Measurements from ENCODE around the gene CHCT1. TPM values are rescaled to one million over a fixed set of nuclear protein-coding genes. Genes with fewer than 3 reads are reported as not detected.

CHCT1 gene
- polyA plus RNA-seq, 3 donors = 0.29 to 0.30 TPM; not detected in 1

DNA sequence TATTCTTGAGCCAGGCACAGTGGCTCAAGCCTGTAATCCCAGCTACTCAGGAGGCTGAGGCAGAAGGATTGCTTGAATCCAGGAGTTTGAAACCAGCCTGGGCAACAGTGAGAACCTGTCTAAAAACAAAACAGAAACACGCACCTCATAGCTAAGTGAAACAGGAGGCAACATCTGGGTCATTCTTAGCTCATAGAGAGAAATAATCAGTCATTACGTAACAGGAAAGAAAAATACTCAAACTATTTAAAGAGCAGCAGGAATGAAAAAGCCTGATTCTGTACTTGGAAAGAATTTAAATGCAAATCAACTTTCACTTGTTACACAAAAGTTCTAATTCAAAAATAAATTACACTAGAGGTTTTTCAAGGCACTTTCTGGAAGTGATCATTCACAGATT, 17.2 kb downstream of the CHCT1 start:
- DNase-seq (ENCODE audit: low read depth in 3 of 3, low spot score in 2 of 3) = no peak

DNA sequence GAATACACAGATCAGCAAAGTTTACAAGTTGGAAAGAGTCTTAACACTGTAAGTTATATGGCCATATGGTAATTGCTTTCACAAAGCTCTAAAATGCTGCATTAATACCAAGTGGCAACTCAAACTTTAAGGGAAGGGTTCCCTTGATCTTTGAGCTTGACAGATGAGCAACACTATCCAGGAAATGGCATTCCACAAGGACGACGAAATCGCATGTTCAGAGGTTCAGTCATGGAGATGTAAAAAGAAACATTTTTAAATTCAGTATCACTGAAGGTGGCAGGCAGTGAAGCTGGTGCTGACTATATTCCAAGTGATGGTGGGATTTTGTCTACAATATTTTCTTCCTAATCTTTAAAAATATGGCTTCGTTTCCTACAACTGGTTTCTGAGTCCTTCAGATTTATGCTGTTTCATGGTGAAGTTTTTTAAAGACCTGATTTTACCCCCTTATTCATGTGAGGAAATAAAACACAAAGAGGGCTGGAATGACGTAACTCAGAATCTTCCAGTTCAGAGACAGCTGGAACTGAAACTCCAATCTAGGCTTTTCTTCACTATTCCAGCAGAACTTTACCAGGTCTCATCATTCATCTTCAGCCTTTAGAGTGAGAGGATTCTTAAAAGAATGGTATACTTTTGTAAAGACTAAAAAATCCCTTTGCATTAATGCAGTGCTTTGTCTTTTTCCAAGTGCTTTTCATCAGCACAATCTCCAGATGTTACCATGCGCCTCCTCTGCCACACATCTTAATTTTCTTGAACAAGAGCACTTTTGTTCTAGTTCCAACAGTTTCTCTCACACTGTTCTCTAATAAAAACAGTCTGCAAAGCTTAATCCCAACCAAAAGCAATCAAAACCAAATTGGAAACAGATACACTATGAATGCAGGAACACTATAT, 20.2 kb downstream of the CHCT1 start:
- no peak for DNase-seq (ENCODE audit: low read depth in 3 of 3, low spot score in 2 of 3)

DNA sequence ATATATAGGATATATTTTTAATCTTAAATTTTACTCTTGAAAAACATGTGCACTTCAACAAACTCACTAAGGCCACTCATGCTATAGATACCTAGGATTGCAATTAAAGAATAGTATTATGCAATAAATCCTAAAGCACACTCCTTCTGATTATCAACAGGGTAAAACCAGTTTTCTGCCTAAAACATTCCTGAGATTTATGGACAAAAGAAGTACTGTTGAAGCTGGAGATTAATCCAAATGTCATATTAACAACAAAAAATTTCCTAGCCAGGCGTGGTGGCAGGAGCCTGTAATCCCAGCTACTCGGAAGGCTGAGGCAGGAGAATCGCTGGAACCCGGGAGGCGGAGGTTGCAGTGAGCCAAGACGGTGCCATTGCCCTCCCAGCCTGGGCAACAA, 21.4 kb downstream of the CHCT1 start:
- no peak for DNase-seq (ENCODE audit: low read depth in 3 of 3, low spot score in 2 of 3)

DNA sequence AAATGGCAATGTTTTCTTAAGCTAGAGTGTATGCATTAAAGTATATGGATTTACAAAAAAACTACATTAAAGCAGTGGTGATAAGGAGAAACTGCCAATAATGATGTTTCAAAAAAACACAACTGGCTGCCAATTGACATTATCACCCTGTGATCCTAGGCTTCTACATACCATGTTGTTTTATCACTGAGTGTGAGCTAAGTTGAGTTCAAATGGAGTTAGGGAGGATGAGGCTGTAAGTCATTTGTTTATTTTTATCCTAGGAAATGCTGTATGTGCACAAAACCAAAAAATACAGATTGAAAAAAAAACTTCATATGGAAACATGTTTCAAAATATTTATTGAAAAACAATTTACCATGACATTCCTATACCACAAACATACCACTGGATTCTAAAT, 22.9 kb downstream of the CHCT1 start:
- DNase-seq (ENCODE audit: low read depth in 3 of 3, low spot score in 2 of 3) = no peak

DNA sequence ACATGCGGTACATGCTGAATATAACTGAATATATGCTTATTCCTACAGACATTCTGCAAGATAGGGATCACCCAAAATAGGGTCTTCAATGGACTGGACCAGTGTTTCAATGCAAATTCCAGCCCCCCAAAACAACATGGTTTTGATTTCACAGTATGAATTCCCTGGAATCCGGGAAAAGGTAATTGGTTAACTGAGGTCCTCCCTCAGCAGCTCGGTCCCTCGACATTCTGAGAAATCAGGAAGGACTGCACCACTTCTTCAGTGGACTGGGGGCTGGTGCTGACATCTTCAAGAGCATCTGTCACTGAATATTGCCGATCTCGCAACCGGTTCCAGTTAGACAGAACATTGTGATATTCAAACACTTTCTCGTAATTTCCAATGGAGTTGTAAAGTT, 25.1 kb downstream of the CHCT1 start:
- no peak for DNase-seq (ENCODE audit: low read depth in 3 of 3, low spot score in 2 of 3)

DNA sequence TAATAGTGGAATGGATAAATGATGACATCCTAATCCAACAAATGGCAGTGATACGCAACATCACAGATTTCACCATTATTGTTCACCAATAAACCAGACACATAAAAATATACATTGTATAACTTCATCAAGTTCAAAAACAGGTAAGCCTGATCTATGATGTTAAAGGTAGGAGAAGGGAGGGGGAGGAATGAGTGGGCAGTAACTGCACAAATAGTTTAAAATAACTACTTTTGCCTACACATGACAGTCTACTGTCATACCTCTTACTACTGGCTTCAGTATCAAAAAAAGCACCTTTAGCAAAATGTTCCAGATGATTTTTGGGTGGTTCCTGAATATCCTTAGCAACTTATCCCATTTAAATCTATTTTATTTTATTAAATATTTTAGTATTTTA, 28.8 kb downstream of the CHCT1 start:
- DNase-seq (ENCODE audit: low read depth in 3 of 3, low spot score in 2 of 3) = no peak

DNA sequence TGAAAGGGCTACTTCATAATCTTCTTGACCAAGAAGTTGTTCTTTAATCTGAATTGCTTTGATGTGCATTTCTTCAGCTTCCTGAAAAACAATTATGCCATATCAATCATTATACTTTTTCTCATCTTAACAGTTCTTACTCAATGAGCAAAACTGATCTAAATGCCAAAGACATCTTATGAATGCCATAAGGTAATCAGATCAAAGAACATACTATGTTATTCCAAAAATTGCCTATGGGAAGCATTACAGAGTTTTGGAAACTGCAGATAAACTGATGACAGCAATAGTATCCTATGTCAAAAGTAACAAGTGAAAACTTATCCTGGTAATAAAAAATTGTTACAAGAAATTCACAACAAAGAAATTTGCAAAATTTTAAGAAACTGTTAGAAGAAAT, 29.7 kb downstream of the CHCT1 start:
- no peak for DNase-seq (ENCODE audit: low read depth in 3 of 3, low spot score in 2 of 3)

DNA sequence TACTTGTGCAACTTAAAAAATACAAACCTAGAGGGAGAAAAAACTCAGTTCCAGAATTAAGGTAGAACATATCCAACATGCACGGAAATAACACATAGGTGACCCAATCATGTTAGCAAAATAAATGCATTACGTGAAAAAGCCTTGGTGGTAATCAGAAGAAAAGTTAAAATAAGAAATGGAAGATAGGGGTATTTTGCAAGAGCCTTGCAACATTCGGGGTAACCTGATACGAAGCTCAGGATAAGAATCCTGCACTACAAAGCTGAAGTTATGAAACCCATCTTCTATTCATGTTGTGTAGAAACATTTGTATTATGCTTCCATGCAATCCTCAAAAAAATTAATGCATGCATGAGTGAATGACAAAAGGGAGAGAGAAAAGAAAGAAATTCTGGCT, 33.1 kb downstream of the CHCT1 start:
- DNase-seq (ENCODE audit: low read depth in 3 of 3, low spot score in 2 of 3) = no peak

DNA sequence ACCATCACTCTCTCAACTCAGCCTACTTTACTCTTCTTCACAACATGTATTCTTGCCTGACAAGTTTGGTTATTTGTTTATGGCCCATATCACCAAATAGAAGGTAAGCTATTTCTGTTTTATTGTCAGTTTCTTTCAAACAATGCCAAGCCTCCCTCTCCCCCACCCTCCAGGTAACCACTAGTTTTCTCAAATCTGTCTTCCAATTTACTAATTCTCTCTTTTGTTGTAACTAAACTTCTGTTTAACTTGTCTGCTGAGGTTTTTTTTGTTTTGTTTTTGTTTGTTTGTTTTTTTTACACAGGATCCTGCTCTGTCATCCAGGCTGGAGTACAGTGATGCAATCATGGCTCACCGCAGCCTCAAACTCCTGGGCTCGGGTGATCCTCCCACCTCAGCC, 34.9 kb downstream of the CHCT1 start:
- no peak for DNase-seq (ENCODE audit: low read depth in 3 of 3, low spot score in 2 of 3)

DNA sequence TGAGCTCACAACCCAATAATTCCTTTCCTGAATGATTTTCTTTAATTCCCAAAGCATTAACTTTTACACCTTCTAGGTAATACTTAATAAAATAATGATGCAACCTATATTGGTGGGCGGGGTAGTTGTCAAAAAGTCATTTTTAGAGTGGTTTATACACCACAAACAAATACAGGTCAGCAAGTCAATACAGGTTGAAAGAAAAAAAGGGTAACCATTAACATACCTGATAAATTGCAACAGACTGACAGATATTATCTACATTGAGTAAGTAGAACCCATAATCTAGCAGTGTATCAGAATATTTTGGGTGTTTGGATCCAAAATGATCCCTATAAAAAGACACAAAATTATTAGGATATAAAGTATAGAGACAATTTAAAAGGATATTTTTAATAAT, 39.3 kb downstream of the CHCT1 start:
- no peak for DNase-seq (ENCODE audit: low read depth in 3 of 3, low spot score in 2 of 3)

DNA sequence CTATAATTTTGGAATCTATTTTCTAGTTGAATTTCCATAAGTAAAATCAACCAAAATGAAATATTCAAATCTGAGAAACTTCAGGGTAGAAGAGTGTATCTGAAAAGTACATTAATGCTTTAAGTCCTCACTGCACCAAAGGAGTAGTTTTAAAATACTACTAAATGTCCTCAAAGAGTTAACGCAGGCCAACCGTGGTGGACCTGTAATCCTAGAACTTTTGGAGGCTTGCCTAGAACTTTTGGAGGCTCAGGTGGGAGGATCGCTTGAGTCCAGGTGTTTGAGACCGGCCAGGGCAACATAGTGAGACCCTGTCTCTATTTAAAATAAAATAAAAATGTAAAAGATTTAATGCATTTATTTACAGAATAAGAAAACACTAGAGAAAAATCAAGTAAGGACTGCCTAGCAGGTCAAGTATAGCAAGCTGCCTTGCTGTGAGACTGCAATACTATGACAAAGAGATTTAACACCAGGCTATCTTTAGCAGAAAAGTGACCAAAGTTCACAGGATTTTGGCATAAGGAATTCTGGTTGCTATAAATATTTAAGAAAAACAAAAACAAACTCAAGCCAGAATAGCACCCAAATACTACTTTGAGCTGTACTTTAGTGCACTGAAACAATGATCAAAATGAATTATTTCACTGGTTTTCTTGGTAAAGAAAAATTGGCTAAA, 41.0 kb downstream of the CHCT1 start:
- DNase-seq (ENCODE audit: low read depth in 3 of 3, low spot score in 2 of 3) = peak; percentile 10 to 31 (median 21)

DNA sequence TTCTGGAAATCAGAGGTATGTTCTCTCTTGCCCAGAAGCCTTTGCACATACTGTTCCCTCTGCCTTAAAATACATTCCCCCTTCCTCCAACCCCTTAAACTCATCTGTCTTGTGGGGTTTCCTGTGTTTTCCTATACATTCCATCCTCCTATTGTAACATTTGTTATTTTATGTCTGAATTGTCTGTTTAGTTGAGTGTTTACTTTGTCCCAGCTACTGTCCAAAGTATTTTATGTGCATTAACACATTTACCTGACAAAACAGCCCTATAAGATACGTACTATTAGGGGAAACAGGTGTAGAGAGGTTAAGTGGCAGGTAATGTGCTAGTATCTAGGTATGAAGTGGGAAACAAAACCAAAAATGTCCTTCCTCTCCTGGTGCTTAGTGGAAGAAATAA, 42.1 kb downstream of the CHCT1 start:
- no peak for DNase-seq (ENCODE audit: low read depth in 3 of 3, low spot score in 2 of 3)

DNA sequence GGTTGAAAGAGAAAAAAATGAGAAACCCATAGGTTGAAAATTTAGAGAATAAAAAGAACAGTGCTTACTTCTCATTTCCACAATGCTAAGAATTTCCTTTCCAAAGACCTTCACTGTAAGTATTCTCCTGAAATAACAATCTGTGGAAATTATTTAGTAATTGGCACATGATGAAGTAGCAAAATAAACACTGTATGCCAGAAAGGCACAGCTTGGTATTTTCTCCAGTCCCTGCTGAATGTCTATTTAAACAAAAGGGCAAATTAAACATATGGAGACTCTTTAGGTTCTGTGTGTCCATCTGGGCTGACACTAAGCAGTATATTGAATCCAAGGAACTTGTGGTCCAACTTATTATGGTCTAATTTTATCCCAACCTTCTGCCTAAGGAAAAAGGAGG, 46.1 kb downstream of the CHCT1 start:
- DNase-seq (ENCODE audit: low read depth in 3 of 3, low spot score in 2 of 3) = no peak

DNA sequence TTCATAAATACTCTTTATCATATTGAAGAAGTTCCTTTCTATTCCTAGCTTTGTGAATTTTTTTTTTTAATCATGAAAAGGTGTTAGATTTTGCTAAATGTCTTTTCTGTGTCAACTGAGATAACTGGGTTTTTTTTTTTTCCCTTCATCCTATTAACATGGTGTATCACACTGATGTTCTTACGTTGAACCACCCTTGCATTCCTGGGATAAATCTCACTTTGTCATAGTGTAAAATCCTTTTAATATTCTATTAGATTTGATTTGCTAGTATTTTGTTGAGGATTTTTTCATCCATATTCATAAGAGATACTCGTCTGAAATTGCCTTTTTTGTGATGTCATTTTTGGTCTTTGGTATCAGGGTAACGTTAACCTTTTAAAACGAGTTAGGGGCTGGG, 49.2 kb downstream of the CHCT1 start:
- DNase-seq (ENCODE audit: low read depth in 3 of 3, low spot score in 2 of 3) = no peak

DNA sequence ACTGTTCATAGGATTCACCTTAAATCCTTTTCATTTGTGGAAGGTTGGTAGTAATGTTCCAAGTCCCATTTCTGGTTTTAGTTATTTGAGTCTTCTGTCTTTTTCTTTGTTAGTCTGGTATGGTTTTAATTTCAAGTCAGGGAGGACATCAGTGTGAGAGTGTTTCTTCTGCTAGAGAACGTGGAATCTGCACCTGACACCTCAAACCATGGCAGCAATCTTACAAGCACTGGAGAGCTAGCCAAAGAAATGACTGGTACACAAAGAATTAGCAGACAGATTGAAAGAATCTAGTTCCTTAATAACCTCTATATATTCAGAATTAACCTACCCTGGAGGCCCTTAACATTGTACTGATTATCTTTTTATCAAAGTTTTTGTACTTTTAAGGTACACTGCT, 50.2 kb downstream of the CHCT1 start:
- DNase-seq (ENCODE audit: low read depth in 3 of 3, low spot score in 2 of 3) = no peak

DNA sequence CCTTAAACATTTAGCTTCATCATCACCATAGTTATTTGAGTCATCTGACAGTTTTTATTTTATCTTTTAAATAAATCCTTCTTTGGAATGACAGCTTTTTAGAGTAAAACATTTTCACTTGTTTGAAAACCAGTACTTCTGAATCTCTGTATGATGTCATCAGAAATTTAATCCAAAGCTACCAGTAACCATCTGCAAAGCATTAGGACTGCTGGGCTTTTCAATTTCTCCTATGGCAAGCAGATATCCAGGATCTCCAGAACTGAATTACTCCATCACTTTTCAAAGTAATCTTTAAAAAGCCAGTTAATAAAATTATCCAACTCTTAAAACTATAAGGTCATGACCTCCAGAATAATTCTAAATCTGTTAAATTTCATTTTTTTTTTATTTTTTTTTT, 51.5 kb downstream of the CHCT1 start:
- no peak for DNase-seq (ENCODE audit: low read depth in 3 of 3, low spot score in 2 of 3)

Other genes starting within 250 kb of the CHCT1 start
- 10 to 100 TPM; 44.0 to 45.9 (median 45.6) TPM for gene USP32, start 30.4 kb upstream of the CHCT1 start, polyA plus RNA-seq (ENCODE audit: insufficient read length in 3 of 3)
- 10 to 100 TPM; 54.2 to 56.3 (median 54.6) TPM for gene APPBP2, start 103.8 kb downstream of the CHCT1 start, polyA plus RNA-seq (ENCODE audit: insufficient read length in 3 of 3)
- gene PPM1D, start 177.7 kb downstream of the CHCT1 start, polyA plus RNA-seq (ENCODE audit: insufficient read length in 3 of 3) = 10 to 100 TPM; 25.2 to 26.0 (median 25.3) TPM

Data from right renal cortex interstitium (tissue), 3 donors.